T-helper 1 cell treated with Interleukin-12 subunit alpha and Interleukin-12 subunit beta and Interleukin-4 antibody, amounts not matched to agents 30 μg/mL and 1 μg/mL, for 36 hours (primary cell): Measurements from ENCODE around the gene GHSR.
"Not testable (repeated sequence)": the region's sequence is repeated elsewhere in the genome, so short reads cannot be mapped to it uniquely, and the experiment has no call there.

Source experiments
- H3K27ac Mint-ChIP-seq: one replicate; pipeline ENCODE4 v1.8.0; 2021; ENCODE audit warnings: mild to moderate bottlenecking, mixed read lengths
- H3K27me3 Mint-ChIP-seq: one replicate; pipeline ENCODE4 v1.8.0; 2021; ENCODE audit warnings: low read depth, mixed read lengths
- H3K36me3 Mint-ChIP-seq: one replicate; pipeline ENCODE4 v1.8.0; 2021; ENCODE audit warnings: low read depth, mixed read lengths
- H3K4me1 Mint-ChIP-seq: one replicate; pipeline ENCODE4 v1.8.0; 2021; ENCODE audit warnings: low read depth, mixed read lengths
- H3K4me3 Mint-ChIP-seq: one replicate; pipeline ENCODE4 v1.8.0; 2021; ENCODE audit warnings: mild to moderate bottlenecking, moderate library complexity, mixed read lengths
- H3K9me3 Mint-ChIP-seq: one replicate; pipeline ENCODE4 v1.8.0; 2021; ENCODE audit warnings: mixed read lengths

Gene GHSR, protein sequence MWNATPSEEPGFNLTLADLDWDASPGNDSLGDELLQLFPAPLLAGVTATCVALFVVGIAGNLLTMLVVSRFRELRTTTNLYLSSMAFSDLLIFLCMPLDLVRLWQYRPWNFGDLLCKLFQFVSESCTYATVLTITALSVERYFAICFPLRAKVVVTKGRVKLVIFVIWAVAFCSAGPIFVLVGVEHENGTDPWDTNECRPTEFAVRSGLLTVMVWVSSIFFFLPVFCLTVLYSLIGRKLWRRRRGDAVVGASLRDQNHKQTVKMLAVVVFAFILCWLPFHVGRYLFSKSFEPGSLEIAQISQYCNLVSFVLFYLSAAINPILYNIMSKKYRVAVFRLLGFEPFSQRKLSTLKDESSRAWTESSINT

DNA sequence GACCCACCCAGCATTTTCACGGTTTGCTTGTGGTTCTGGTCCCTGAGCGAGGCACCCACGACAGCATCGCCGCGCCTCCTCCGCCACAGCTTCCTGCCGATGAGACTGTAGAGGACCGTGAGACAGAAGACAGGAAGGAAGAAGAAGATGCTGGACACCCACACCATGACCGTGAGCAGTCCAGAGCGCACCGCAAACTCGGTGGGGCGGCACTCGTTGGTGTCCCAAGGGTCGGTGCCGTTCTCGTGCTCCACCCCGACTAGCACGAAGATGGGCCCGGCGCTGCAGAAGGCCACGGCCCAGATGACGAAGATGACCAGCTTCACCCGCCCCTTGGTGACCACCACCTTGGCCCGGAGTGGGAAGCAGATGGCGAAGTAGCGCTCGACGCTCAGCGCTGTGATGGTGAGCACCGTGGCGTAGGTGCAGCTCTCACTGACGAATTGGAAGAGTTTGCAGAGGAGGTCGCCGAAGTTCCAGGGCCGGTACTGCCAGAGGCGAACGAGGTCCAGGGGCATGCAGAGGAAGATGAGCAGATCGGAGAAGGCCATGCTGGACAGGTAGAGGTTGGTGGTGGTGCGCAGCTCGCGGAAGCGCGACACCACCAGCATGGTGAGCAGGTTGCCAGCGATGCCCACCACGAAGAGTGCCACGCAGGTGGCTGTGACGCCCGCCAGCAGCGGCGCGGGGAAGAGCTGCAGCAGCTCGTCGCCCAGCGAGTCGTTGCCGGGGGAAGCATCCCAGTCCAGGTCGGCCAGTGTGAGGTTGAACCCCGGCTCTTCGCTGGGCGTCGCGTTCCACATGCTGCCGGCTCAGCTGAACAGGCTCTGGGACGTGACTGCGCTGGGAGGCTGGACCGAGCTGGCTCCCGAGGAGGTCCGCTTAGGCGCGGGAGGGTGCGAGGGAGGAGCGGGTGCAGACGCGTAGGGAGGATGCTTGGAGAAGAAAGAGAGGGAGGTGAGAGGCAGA is at the start of gene GHSR:
Gene GHSR, minus strand, starts transcription at position 846 of the 969 bp plus-strand sequence. Its CDS starts 43 bp downstream, at position 803.
- peaks cover 23% of the 10 kb centered on the region for H3K4me1 Mint-ChIP-seq
- H3K27ac Mint-ChIP-seq: peak within 1 kb of the TSS; percentile 49

DNA sequence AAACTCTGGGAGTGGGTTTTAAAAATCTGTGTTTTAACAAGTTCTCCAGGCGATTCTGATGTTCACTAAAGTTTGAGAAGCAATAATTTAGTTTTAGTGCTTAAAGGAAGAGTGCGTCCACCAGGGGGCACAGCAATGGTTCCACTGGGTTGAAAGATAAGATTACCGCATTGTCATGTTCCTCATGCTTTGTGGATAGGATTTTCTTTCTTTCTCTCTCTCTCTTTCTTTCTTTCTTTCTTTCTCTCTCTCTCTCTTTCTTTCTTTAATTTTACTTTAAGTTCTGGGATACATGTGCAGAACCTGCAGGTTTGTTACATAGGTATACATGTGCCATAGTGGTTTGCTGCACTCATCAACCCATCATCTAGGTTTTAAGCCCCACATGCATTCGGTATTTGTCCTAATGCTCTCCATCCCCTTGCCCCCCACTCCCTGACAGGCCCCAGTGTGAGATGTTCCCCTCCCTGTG is 42.0 kb upstream of the GHSR start:
- not testable (repeated sequence) for H3K9me3 Mint-ChIP-seq, H3K27me3 Mint-ChIP-seq
- Mint-ChIP-seq H3K27ac (peak overlapping the region; percentile 75), H3K4me3 (peak overlapping the region; percentile 23), H3K4me1 (peaks cover 17% of the 10 kb centered on the region), H3K36me3 (peaks cover 13% of the 10 kb centered on the region)

More for the DNA sequence above, at the start of gene GHSR:
- Mint-ChIP-seq H3K4me3 (peak within 1 kb of the TSS; percentile 79), H3K36me3 (peaks cover 10% of the 10 kb centered on the region), H3K27me3 (peaks cover 81% of the 10 kb centered on the region), H3K9me3 (peaks cover 4% of the 10 kb centered on the region)

DNA sequence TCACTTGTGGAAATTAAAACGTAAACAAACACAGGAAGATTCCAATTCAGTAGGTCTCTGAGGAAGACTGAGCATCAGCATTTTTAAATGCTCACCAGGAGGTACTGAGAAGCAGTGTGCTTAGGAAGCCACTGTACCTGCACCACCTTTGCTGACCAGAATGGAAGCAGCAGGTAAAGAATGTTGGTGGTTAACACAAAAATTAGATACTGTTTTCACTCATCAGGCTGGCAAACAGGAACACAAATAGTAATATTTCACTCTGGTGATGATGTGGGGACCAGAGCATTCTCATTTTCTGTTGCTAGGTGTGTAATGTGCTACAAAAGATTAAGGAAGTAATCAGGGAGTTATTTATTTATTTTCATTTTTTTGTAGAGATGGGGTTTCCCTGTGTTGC is 29.9 kb upstream of the GHSR start:
- H3K27me3 Mint-ChIP-seq: peaks cover 13% of the 10 kb centered on the region
- no peak overlapping the region for H3K4me3 Mint-ChIP-seq
- no peaks in the 10 kb centered on the region for H3K36me3 Mint-ChIP-seq
- peaks cover 4% of the 10 kb centered on the region for H3K9me3 Mint-ChIP-seq
- no peak overlapping the region for H3K27ac Mint-ChIP-seq
- H3K4me1 Mint-ChIP-seq: peaks cover 17% of the 10 kb centered on the region

DNA sequence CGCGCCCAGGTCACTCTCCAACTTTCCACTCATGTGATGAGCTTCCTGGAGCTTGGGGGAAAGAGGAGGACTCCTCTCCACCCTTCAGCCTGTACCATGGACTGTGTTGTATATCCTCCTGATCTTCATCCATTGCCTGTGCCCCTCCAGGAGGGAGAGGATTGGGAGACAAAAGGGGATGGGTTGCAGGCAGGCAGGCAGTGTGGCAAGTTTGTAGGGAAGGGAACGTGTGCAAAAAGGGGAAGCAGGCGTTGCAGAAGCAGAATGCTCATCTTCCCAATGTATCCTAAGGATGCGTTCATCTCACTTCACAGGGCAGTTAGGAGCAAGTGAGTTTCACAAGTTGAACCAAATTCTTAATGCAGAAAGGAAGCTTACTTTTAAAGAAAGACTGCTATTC is 28.1 kb upstream of the GHSR start:
- Mint-ChIP-seq H3K4me3 (peak overlapping the region; percentile 29), H3K27ac (peak overlapping the region; percentile 23), H3K4me1 (peaks cover 17% of the 10 kb centered on the region), H3K27me3 (peaks cover 10% of the 10 kb centered on the region), H3K36me3 (no peaks in the 10 kb centered on the region), H3K9me3 (no peaks in the 10 kb centered on the region)

DNA sequence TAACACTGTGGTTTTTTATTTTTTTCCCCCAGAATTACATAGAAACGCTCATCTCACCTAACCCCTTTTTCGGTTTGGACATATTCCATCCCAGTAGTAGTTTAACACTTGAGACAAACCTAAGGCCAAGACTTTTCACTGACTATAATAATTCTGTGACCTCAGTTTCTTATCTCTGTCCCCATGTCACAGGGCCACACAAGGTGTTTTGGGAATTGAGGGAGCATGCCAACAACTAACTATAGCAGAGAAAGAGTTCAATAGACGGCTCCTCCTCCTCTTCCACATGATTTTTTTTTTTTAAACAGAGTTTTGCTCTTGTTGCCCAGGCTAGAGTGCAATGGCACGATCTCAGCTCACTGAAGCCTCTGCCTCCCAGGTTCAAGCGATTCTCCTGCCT is 27.4 kb upstream of the GHSR start:
- Mint-ChIP-seq H3K9me3 (no peaks in the 10 kb centered on the region), H3K27ac (no peak overlapping the region), H3K36me3 (peaks cover 2% of the 10 kb centered on the region), H3K4me1 (peaks cover 17% of the 10 kb centered on the region), H3K4me3 (no peak overlapping the region), H3K27me3 (peaks cover 15% of the 10 kb centered on the region)

DNA sequence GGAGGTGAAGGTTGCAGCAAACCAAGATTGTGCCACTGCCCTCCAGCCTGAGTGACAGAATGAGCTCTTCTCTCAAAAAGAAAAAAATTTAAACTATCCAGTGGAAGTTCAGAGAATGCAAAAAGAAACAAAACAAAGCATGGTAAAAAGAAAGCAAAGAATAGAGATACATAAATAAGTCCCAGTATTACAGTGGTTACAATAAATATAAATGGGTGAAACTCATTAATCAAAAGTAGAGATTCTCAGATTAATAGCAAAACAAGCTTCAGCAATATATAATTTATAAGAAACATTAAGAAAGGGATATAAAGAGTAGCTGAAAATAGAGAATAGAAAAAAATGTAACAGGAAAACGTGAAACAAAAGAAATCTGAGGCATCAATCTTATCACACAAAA is 23.6 kb upstream of the GHSR start:
- peaks cover 30% of the 10 kb centered on the region for H3K27me3 Mint-ChIP-seq
- H3K4me3 Mint-ChIP-seq: no peak overlapping the region
- no peaks in the 10 kb centered on the region for H3K9me3 Mint-ChIP-seq

DNA sequence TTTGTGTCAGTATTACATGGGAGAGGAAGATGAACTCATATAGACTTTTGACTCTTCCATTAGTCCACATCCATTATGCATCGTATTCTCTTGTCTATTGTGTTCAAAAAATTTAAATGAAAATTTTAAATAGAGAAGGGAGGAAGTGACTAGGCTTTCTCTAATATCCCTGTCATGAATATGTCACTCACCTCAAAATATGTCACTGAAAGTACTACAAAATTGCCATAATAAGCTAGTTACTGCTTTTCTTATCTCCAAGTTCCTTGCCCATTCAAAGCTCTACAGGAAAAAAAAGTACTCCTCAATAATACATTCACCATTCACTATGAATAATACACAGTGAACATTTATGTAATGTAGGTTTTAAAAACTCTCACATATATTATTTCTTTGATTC is 22.3 kb upstream of the GHSR start:
- H3K4me1 Mint-ChIP-seq: peaks cover 3% of the 10 kb centered on the region
- peaks cover 4% of the 10 kb centered on the region for H3K36me3 Mint-ChIP-seq
- H3K4me3 Mint-ChIP-seq: no peak overlapping the region
- H3K9me3 Mint-ChIP-seq: no peaks in the 10 kb centered on the region
- no peak overlapping the region for H3K27ac Mint-ChIP-seq
- H3K27me3 Mint-ChIP-seq: peaks cover 30% of the 10 kb centered on the region

More for the DNA sequence above, 23.6 kb upstream of the GHSR start:
- peaks cover 3% of the 10 kb centered on the region for H3K36me3 Mint-ChIP-seq
- H3K27ac Mint-ChIP-seq: no peak overlapping the region
- H3K4me1 Mint-ChIP-seq: peaks cover 5% of the 10 kb centered on the region

DNA sequence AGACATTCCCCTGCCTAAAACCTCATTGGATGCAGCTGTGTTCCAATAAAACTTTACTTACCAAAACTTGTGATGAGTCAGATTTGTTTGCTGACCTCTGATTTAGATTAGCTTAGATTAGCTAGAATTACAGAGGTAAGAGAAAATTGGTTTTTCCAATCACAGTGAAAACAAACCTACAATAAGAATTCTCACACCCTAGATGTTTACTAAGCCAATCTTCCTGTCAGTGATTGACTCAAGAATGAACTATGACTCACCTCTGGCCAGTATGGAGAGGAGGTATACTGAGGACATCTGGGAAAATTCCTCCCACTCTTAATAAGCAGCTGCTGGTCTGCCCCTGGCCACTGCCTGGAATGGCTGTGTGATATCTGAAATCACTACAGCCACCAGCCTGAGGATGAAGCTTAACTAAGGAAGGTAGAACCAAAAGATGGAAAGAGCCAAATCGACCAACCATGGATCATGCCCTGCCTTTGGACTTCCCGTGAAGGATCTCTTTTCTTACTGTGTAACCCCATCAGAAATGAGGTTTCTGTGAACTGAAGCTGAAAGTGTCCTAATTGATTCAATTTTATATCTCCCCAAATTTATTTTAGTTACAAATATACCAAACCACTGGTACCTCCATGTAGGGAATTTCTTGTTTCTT is 19.0 kb upstream of the GHSR start:
- H3K27ac Mint-ChIP-seq: no peak overlapping the region
- peaks cover 4% of the 10 kb centered on the region for H3K36me3 Mint-ChIP-seq
- H3K27me3 Mint-ChIP-seq: peaks cover 33% of the 10 kb centered on the region
- no peak overlapping the region for H3K4me3 Mint-ChIP-seq
- peaks cover 3% of the 10 kb centered on the region for H3K4me1 Mint-ChIP-seq
- H3K9me3 Mint-ChIP-seq: no peaks in the 10 kb centered on the region

DNA sequence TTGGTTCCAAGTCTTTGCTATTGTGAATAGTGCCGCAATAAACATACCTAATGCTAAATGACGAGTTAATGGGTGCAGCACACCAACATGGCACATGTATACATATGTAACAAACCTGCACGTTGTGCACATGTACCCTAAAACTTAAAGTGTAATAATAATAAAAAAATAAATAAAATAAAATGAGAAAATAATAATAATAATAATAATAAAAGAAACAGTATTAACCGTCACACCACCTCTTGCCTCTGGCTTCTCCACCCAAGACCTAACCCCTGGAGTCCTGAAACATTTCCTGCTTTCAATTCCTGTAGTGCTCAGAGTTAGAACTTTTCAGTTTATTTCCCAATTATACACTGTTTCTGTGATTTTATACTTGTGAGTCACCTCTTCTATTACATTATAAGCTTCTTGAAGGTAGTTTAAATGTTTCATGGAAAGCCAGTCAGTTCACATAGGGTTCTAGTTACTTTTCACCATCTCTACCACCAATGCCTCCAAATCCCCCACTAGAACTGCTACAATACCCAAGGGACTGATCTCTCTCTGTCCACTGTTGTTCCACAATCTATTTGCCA is 18.4 kb upstream of the GHSR start:
- H3K9me3 Mint-ChIP-seq: no peaks in the 10 kb centered on the region
- no peak overlapping the region for H3K27ac Mint-ChIP-seq
- peaks cover 4% of the 10 kb centered on the region for H3K36me3 Mint-ChIP-seq
- H3K4me1 Mint-ChIP-seq: peaks cover 3% of the 10 kb centered on the region
- no peak overlapping the region for H3K4me3 Mint-ChIP-seq
- H3K27me3 Mint-ChIP-seq: peaks cover 30% of the 10 kb centered on the region

DNA sequence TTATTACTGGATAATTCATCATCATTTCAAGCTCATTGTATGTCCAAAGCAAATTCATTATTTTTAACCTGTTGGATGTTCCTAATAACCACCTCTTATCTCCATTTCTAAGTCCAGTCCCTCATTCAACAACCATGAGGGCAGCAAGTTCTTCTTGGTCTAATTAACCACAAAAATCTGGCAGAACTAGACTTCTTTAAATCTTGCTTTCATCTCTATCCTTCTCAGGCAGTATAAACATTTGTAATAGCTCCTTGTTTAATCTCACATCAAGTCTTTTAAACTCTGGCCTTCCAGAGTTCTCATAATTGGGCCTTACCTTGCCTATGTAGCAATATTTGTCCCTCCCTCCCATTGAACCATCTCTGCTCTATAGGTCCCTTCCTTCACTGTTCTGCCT is 17.0 kb upstream of the GHSR start:
- Mint-ChIP-seq H3K9me3 (no peaks in the 10 kb centered on the region), H3K4me1 (peaks cover 3% of the 10 kb centered on the region), H3K27ac (no peak overlapping the region), H3K4me3 (no peak overlapping the region), H3K27me3 (peaks cover 19% of the 10 kb centered on the region), H3K36me3 (peaks cover 2% of the 10 kb centered on the region)

DNA sequence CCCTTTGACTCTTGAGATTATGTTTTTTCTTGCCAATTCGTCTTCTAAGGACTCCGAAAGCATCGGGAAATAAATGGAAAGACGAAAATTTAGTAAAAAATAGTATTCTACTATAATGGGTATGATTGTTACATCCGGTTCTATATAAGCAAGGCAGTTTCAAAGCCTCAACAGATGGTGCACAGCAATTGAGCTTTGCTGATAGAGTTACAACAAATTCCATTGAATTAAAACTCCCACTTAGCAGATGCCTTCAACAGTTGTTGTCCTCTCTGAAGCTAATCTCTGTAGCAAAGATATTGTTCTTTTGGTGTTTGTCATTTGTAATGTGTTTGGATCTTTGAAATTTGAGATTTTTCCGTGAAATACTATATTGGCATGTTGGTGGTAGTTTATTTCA is 16.1 kb upstream of the GHSR start:
- Mint-ChIP-seq H3K9me3 (no peaks in the 10 kb centered on the region), H3K4me3 (no peak overlapping the region), H3K27ac (no peak overlapping the region), H3K36me3 (peaks cover 2% of the 10 kb centered on the region), H3K4me1 (peaks cover 3% of the 10 kb centered on the region), H3K27me3 (peaks cover 16% of the 10 kb centered on the region)

DNA sequence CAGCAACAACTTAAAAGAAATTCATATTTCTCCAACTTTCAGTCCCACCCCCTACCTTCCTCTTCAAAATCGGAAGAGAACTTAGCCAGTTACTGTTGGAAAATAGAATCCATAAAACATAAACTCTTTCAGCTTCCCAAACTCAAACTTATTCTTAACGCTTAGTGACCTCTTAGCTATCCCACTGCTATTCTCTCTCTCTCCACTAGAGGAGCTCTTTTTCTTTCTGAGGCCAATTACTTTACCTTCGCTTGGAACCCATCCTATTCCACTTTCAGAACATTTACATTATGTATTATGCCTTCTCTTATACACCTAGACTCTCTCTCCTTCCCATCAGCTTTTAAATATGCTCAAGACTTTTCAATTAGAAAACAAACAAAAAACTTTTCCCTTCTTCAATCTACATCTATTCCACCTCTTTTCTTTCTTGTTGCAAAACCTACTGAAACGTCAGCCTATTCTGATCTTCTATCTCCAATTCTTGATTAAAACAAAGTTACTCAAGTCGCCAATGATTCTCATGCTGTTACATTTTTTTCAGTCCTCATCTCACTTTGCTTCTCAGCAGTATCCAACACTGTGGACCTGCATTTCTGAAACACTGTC is 13.4 kb upstream of the GHSR start:
- Mint-ChIP-seq H3K36me3 (no peaks in the 10 kb centered on the region), H3K27ac (no peak overlapping the region), H3K4me1 (no peaks in the 10 kb centered on the region), H3K27me3 (peaks cover 6% of the 10 kb centered on the region), H3K9me3 (no peaks in the 10 kb centered on the region), H3K4me3 (no peak overlapping the region)

DNA sequence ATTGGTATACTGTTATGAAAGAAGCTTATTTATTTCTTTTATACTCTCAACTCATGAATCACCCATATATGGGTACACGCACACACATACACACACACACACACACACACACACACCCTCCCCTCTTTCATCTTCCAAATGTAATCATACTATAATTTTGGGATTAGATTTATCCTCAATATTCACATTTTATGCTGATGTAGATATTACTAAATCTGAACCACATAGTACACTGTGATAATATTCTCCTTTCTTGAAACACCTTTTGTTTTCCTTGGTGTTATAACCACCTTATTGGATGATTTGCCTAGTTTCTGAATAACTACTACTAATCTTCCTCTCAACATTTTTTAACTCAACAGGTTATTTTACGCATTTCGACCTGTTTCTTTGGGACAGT is 8.1 kb upstream of the GHSR start:
- no peaks in the 10 kb centered on the region for H3K9me3 Mint-ChIP-seq
- no peak overlapping the region for H3K4me3 Mint-ChIP-seq
- no peaks in the 10 kb centered on the region for H3K4me1 Mint-ChIP-seq
- H3K36me3 Mint-ChIP-seq: no peaks in the 10 kb centered on the region
- H3K27me3 Mint-ChIP-seq: peaks cover 35% of the 10 kb centered on the region
- no peak overlapping the region for H3K27ac Mint-ChIP-seq

DNA sequence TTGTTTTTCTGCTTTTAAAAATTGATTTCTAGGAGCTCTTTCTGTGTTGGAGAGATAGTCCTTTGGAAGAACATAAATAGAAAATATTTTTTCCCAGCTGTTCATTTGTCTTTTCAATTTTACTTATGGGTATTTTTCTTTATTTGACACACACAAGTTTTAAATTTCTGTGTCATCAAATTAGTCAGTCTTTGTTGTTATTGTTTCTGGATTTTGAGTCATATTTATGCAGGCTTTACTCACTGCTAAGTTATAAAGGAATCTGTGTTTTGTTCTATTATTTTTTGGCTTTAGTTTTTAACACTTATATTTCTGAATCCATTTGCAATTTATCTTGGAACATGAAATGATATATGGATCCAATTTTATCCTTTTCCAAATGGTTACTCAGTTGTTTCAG is 5.9 kb upstream of the GHSR start:
- Mint-ChIP-seq H3K4me3 (no peak overlapping the region), H3K27ac (no peak overlapping the region), H3K4me1 (peaks cover 8% of the 10 kb centered on the region), H3K9me3 (peaks cover 3% of the 10 kb centered on the region), H3K36me3 (no peaks in the 10 kb centered on the region), H3K27me3 (peaks cover 57% of the 10 kb centered on the region)
